ENCODE data around the gene HS3ST3A1.
"Not testable (repeated sequence)": the region's sequence is repeated elsewhere in the genome, so short reads cannot be mapped to it uniquely, and the experiment has no call there.

HS3ST3A1 gene

GRCh38 chr17:13538841-13539411, 62.8 kb downstream of the HS3ST3A1 start:
- DNase-seq (ENCODE audit: low read depth in 2 of 2): no peak

- no peak for DNase-seq (ENCODE audit: low read depth in 2 of 2)
These were observed 63.7 kb downstream of the HS3ST3A1 start for GRCh38 chr17:13537871-13538643.

- DNase-seq (ENCODE audit: low read depth in 2 of 2): no peak
These were observed 64.5 kb downstream of the HS3ST3A1 start for GRCh38 chr17:13537167-13537731.

- no peak for DNase-seq (ENCODE audit: low read depth in 2 of 2)
These were observed 66.8 kb downstream of the HS3ST3A1 start for GRCh38 chr17:13534946-13535345.

- DNase-seq (ENCODE audit: low read depth in 2 of 2): no peak
These were observed 70.0 kb downstream of the HS3ST3A1 start for GRCh38 chr17:13531721-13532120.

- DNase-seq (ENCODE audit: low read depth in 2 of 2): no peak
These were observed 75.9 kb downstream of the HS3ST3A1 start for GRCh38 chr17:13525876-13526275.

GRCh38 chr17:13523164-13523563, 78.6 kb downstream of the HS3ST3A1 start:
- DNase-seq (ENCODE audit: low read depth in 2 of 2): no peak

- no peak for DNase-seq (ENCODE audit: low read depth in 2 of 2)
These were observed 79.0 kb downstream of the HS3ST3A1 start for GRCh38 chr17:13522749-13523148.

- no peak for DNase-seq (ENCODE audit: low read depth in 2 of 2)
These were observed 79.9 kb downstream of the HS3ST3A1 start for GRCh38 chr17:13521784-13522183.

- DNase-seq (ENCODE audit: low read depth in 2 of 2): no peak
These were observed 80.7 kb downstream of the HS3ST3A1 start for GRCh38 chr17:13520899-13521572.

- DNase-seq (ENCODE audit: low read depth in 2 of 2): no peak
These were observed 83.3 kb downstream of the HS3ST3A1 start for GRCh38 chr17:13518261-13519000.

GRCh38 chr17:13513039-13513405, 88.7 kb downstream of the HS3ST3A1 start:
- DNase-seq (ENCODE audit: low read depth in 2 of 2): no peak

- no peak for DNase-seq (ENCODE audit: low read depth in 2 of 2)
These were observed 91.7 kb downstream of the HS3ST3A1 start for GRCh38 chr17:13510062-13510461.

- DNase-seq (ENCODE audit: low read depth in 2 of 2): no peak
These were observed 92.2 kb downstream of the HS3ST3A1 start for GRCh38 chr17:13509527-13509926.

- DNase-seq (ENCODE audit: low read depth in 2 of 2): no peak
These were observed 92.8 kb downstream of the HS3ST3A1 start for GRCh38 chr17:13508896-13509295.

- no peak for DNase-seq (ENCODE audit: low read depth in 2 of 2)
These were observed 98.2 kb downstream of the HS3ST3A1 start for GRCh38 chr17:13503526-13503925.

- no peak for DNase-seq (ENCODE audit: low read depth in 2 of 2)
These were observed 99.5 kb downstream of the HS3ST3A1 start for GRCh38 chr17:13502263-13502662.

- DNase-seq (ENCODE audit: low read depth in 2 of 2): no peak
These were observed 100.8 kb downstream of the HS3ST3A1 start for GRCh38 chr17:13500947-13501346.

- DNase-seq (ENCODE audit: low read depth in 2 of 2): no peak
These were observed 103.5 kb downstream of the HS3ST3A1 start for GRCh38 chr17:13498184-13498583.

- not testable (repeated sequence) for DNase-seq (ENCODE audit: low read depth in 2 of 2)
These were observed 105.1 kb downstream of the HS3ST3A1 start for GRCh38 chr17:13496553-13497056.

GRCh38 chr17:13495423-13495822, 106.3 kb downstream of the HS3ST3A1 start:
- DNase-seq (ENCODE audit: low read depth in 2 of 2): no peak

- no peak for DNase-seq (ENCODE audit: low read depth in 2 of 2)
These were observed 109.0 kb downstream of the HS3ST3A1 start for GRCh38 chr17:13492737-13493122.

Data from stimulated activated CD8-positive, alpha-beta memory T cell treated with anti-CD3 and anti-CD28 coated beads, Interleukin-7, amount 100 ng/mL, for 1 hour (primary cell).